ENCODE results near the gene SPHK1.
"Not testable (repeated sequence)": the region's sequence is repeated elsewhere in the genome, so short reads cannot be mapped to it uniquely, and the experiment has no call there.

The SPHK1 gene

DNA sequence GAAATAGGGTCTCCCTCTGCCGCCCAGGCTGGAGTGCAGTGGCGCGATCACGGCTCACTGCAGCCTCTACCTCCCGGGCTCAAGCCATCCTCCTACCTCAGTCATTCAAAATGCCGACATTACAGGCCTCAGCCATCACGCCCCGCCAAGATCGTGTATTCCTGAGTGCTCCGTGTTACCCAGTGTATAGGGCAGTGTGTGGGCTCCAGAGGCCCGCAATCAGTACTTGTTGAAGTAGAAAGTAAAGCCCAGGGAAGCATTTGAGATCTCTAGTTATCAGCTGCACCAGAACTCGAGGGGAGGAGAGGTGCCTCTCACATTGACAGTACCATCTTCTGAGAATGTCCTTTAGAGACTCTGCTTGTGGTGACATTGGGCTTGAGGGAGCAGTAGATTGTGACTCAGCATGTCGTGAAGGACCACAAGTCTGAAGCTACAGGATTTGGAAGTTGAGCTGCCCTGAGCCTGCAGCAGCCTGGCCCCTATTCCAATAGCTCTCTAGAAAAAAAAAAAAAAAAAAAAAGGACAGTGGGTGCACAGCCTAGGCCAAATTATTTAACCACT, 29.6 kb upstream of the SPHK1 start:
- peak overlapping the region; percentile 91 for H3K27ac ChIP-seq
- TF ChIP-seq, protein P1, sequence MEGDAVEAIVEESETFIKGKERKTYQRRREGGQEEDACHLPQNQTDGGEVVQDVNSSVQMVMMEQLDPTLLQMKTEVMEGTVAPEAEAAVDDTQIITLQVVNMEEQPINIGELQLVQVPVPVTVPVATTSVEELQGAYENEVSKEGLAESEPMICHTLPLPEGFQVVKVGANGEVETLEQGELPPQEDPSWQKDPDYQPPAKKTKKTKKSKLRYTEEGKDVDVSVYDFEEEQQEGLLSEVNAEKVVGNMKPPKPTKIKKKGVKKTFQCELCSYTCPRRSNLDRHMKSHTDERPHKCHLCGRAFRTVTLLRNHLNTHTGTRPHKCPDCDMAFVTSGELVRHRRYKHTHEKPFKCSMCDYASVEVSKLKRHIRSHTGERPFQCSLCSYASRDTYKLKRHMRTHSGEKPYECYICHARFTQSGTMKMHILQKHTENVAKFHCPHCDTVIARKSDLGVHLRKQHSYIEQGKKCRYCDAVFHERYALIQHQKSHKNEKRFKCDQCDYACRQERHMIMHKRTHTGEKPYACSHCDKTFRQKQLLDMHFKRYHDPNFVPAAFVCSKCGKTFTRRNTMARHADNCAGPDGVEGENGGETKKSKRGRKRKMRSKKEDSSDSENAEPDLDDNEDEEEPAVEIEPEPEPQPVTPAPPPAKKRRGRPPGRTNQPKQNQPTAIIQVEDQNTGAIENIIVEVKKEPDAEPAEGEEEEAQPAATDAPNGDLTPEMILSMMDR (IDR thresholded peaks at IDR 0.05), result no peak
- no peak for TF ChIP-seq ZFX (IDR thresholded peaks at IDR 0.05; ENCODE audit: borderline replicate concordance)

DNA sequence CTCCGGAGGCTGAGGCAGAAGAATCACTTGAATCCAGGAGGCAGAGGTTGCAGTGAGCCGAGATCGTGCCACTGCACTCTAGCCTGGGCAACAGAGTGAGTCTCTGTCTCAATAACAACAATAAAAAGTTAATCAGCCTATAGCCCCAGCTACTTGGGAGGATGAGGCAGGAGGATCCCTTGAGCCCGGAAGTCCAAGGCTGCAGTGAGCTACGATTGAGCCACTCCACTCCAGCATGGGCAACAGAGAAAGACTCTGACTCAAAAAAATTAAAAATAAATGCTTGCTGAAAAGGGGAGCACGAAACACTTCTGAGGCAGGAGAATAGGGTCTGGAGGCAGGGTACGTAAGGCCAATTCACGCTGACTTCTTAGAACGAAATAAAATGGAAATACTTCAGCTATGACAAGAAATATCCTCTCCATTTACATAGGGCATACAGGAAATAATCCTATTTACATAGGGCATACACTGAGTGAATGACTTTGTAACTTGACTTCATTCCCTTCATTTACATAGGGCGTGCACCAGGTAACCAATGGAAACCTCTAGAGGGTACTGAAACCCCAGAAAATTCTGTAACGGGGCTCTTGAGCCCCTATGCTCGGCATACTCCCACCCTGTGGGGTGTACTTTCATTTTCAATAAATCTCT, 27.5 kb upstream of the SPHK1 start:
- no peak overlapping the region for H3K27ac ChIP-seq
- TF ChIP-seq, protein P1 (IDR thresholded peaks at IDR 0.05), result no peak
- no peak for TF ChIP-seq ZFX (IDR thresholded peaks at IDR 0.05; ENCODE audit: borderline replicate concordance)

DNA sequence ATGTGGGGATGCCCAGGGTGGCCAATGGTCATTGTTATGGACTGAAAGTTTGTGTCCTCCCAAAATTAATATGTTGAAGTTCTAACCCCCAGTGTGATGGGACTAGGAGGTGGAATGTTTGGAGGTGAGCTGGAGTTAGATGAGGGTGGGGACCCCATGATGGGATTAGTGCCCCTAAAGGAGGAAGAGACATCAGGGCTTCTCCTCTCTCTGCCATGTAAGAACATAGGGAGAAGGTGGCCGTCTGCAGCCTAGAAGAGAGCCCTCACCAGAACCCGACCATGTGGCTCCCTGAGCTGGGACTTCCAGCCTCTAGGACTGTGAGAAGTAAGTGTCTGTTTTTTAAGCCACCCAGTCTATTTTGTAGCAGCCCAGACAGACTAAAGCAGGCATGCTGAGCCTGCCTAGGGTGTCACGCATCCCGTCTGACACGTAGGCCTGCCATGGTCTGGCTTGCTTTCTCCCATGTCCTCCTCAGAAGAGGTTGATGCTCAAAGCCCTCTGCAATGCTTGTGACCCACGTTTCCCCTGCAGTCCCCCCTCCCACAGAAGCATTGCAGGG, 26.7 kb upstream of the SPHK1 start:
- no peak for TF ChIP-seq ZFX (IDR thresholded peaks at IDR 0.05; ENCODE audit: borderline replicate concordance)
- TF ChIP-seq, protein P1 (IDR thresholded peaks at IDR 0.05), result no peak
- H3K27ac ChIP-seq, result no peak overlapping the region

DNA sequence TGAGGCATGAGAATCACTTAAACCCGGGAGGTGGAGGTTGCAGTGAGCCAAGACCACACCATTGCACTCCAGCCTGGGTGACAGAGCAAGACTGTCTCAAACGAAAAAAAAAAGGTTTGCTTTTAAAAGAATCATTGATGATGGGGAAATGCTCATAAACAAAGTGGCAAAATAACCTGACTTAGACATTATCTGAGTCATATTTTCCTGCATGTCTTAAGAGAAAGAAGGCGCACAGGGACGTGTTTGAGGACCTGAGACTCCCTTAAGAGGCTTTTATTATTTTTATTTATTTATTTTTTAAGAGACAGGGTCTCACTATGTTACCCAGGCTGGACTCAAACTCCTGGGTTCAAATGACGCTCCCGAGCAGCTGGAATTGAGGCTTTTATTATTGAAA, 25.0 kb upstream of the SPHK1 start:
- TF ChIP-seq, protein P1 (IDR thresholded peaks at IDR 0.05), result no peak
- TF ChIP-seq ZFX (IDR thresholded peaks at IDR 0.05; ENCODE audit: borderline replicate concordance), result no peak
- H3K27ac ChIP-seq, result no peak overlapping the region

DNA sequence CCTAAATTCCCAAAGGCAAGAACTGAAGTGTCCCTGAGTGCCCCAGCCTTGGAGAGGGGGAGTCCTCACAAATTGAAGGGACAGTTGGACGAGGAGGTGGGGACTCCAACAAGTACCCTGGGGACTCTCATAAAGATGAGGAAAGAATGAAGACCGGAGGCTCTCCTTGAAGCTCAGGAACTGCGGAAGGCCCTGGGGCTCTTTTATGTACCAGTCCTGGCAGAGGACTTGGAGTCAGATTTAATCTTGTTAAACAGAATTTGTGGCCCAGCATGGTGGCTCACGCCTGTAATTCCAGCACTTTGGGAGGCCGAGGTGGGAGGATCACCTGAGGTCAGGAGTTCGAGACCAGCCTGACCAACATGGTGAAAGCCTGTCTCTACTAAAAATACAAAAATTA, 24.6 kb upstream of the SPHK1 start:
- H3K27ac ChIP-seq, result not testable (repeated sequence)

DNA sequence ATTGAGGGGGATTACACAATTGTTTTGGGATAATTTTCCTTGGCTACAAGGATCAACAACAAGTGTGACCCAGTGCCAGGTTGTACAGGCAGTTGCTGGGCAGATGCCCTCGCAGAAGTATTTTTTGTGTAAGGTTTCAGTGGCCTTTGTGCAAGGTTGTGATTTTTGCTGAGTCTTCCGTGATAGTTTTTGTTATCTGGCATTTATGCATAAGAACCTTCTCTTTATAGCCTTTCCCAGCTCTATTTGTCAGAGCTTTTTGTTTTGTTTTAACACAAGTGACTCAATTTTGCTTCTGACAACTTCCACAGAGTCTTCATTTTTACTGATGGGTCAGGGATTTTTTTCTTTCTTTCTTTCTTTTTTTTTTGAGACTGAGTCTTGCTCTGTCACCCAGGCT, 23.9 kb upstream of the SPHK1 start:
- no peak overlapping the region for H3K27ac ChIP-seq
- no peak for TF ChIP-seq ZFX (IDR thresholded peaks at IDR 0.05; ENCODE audit: borderline replicate concordance)
- TF ChIP-seq, protein P1 (IDR thresholded peaks at IDR 0.05), result no peak

DNA sequence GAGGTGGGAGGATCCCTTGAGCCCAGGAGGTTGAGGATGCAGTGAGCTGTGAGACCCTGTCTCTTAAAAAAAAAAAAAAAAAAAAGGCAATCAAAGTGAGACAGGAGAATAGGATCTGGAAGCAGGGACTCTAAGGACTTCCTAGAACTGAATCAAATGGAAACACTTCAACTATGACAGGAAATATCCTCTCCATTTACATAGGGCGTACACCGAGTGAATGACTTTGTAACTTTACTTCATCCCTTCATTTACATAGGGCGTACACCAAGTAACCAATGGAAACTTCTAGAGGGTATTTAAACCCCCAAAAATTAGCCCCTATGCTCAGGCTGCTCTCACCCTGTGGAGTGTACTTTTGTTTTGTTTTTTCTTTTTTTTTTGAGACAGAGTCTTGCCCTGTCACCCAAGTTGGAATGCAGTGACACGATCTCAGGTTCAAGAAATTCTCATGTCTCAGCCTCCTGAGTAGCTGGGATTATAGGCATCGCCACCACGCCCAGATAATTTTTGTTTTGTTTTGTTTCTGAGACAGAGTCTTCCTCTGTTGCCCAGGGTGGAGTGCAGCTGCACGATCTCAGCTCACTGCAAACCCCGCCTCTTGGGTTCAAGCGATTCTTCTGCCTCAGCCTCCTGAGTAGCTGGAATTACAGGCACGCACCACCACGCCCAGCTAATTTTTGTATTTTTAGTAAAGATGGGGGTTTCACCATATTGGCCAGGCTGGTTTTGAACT, 21.1 kb upstream of the SPHK1 start:
- no peak overlapping the region for H3K27ac ChIP-seq
- no peak for TF ChIP-seq ZFX (IDR thresholded peaks at IDR 0.05; ENCODE audit: borderline replicate concordance)
- TF ChIP-seq, protein P1 (IDR thresholded peaks at IDR 0.05), result no peak

Measured in 22Rv1 (cell line).